ENCODE measurements around the gene PCLO.

Gene PCLO

GRCh38 chr7:83015916-83016315 is 146.8 kb downstream of the PCLO start:
- no peak overlapping the region for H3K18ac ChIP-seq (ENCODE audit: low read depth in 1 of 2, low read length in 2 of 2)
- no peak overlapping the region for H4K91ac ChIP-seq (ENCODE audit: low read length)
- H4K8ac ChIP-seq (ENCODE audit: low read length), result no peak overlapping the region
- H3K9me3 ChIP-seq (ENCODE audit: control insufficient read depth, low read length), result no peaks in the 10 kb centered on the region
- no peak overlapping the region for H3K27ac ChIP-seq (ENCODE audit: low read length, poor library complexity, severe bottlenecking)
- DNase-seq, result no peak
- H3K4ac ChIP-seq (ENCODE audit: low read depth in 1 of 2, low read length in 2 of 2), result no peak overlapping the region
- H3K27me3 ChIP-seq (ENCODE audit: control insufficient read depth in 1 of 2, insufficient read depth in 1 of 2, low read length in 2 of 2), result no peaks in the 10 kb centered on the region
- WGBS, result 68% methylated on average over 2 of the region's 2 CpGs
- H2BK15ac ChIP-seq (ENCODE audit: low read depth, poor library complexity, severe bottlenecking), result no peak overlapping the region
- no peak overlapping the region for H2BK120ac ChIP-seq (ENCODE audit: low read depth, low read length)
- no peak overlapping the region for H2AFZ ChIP-seq (ENCODE audit: low read depth, low read length)
- no peak overlapping the region for H3K9ac ChIP-seq (ENCODE audit: low read length)
- no peak overlapping the region for H3K14ac ChIP-seq (ENCODE audit: low read length in 2 of 2)
- no peaks in the 10 kb centered on the region for H3K79me1 ChIP-seq (replicated peaks; ENCODE audit: low read length, poor library complexity, severe bottlenecking)
- H2AK5ac ChIP-seq (ENCODE audit: low read length, severe bottlenecking), result no peak overlapping the region
- no peak overlapping the region for H3K4me3 ChIP-seq (ENCODE audit: insufficient read depth in 1 of 2, low read depth in 1 of 2, low read length in 2 of 2)
- H3K36me3 ChIP-seq (ENCODE audit: control insufficient read depth in 1 of 2, insufficient read depth in 2 of 2, low read depth in 1 of 2, low read length in 2 of 2), result no peaks in the 10 kb centered on the region
- no peak overlapping the region for H3K4me2 ChIP-seq (ENCODE audit: low read length, poor library complexity, severe bottlenecking)
- H3K23ac ChIP-seq (ENCODE audit: low read length in 2 of 2), result no peak overlapping the region
- H2BK5ac ChIP-seq (ENCODE audit: low read depth, low read length, poor library complexity, severe bottlenecking), result no peak overlapping the region
- H2BK12ac ChIP-seq (ENCODE audit: low read length in 2 of 2), result no peak overlapping the region
- no peaks in the 10 kb centered on the region for H3K4me1 ChIP-seq (ENCODE audit: control insufficient read depth, insufficient read depth, low read depth, low read length)

GRCh38 chr7:83014546-83014945 is 148.1 kb downstream of the PCLO start:
- no peak overlapping the region for H2BK15ac ChIP-seq (ENCODE audit: low read depth, poor library complexity, severe bottlenecking)
- H4K8ac ChIP-seq (ENCODE audit: low read length), result no peak overlapping the region
- no peak overlapping the region for H3K27ac ChIP-seq (ENCODE audit: low read length, poor library complexity, severe bottlenecking)
- no peak overlapping the region for H3K4me2 ChIP-seq (ENCODE audit: low read length, poor library complexity, severe bottlenecking)
- no peak overlapping the region for H3K23ac ChIP-seq (ENCODE audit: low read length in 2 of 2)
- no peaks in the 10 kb centered on the region for H3K9me3 ChIP-seq (ENCODE audit: control insufficient read depth, low read length)
- H3K4me3 ChIP-seq (ENCODE audit: insufficient read depth in 1 of 2, low read depth in 1 of 2, low read length in 2 of 2), result no peak overlapping the region
- no peak for DNase-seq
- no peak overlapping the region for H2BK5ac ChIP-seq (ENCODE audit: low read depth, low read length, poor library complexity, severe bottlenecking)
- H3K27me3 ChIP-seq (ENCODE audit: control insufficient read depth in 1 of 2, insufficient read depth in 1 of 2, low read length in 2 of 2), result no peaks in the 10 kb centered on the region
- H3K79me1 ChIP-seq (replicated peaks; ENCODE audit: low read length, poor library complexity, severe bottlenecking), result no peaks in the 10 kb centered on the region
- H2AFZ ChIP-seq (ENCODE audit: low read depth, low read length), result no peak overlapping the region
- WGBS, result 100% methylated on average over 1 of the region's 1 CpG
- no peak overlapping the region for H2BK120ac ChIP-seq (ENCODE audit: low read depth, low read length)
- no peak overlapping the region for H2AK5ac ChIP-seq (ENCODE audit: low read length, severe bottlenecking)
- no peak overlapping the region for H3K18ac ChIP-seq (ENCODE audit: low read depth in 1 of 2, low read length in 2 of 2)
- H4K91ac ChIP-seq (ENCODE audit: low read length), result no peak overlapping the region
- no peaks in the 10 kb centered on the region for H3K4me1 ChIP-seq (ENCODE audit: control insufficient read depth, insufficient read depth, low read depth, low read length)
- no peak overlapping the region for H3K14ac ChIP-seq (ENCODE audit: low read length in 2 of 2)
- no peaks in the 10 kb centered on the region for H3K36me3 ChIP-seq (ENCODE audit: control insufficient read depth in 1 of 2, insufficient read depth in 2 of 2, low read depth in 1 of 2, low read length in 2 of 2)
- H2BK12ac ChIP-seq (ENCODE audit: low read length in 2 of 2), result no peak overlapping the region
- H3K9ac ChIP-seq (ENCODE audit: low read length), result no peak overlapping the region
- no peak overlapping the region for H3K4ac ChIP-seq (ENCODE audit: low read depth in 1 of 2, low read length in 2 of 2)

GRCh38 chr7:83011954-83012353 is 150.7 kb downstream of the PCLO start:
- no peaks in the 10 kb centered on the region for H3K9me3 ChIP-seq (ENCODE audit: control insufficient read depth, low read length)
- H3K18ac ChIP-seq (ENCODE audit: low read depth in 1 of 2, low read length in 2 of 2), result no peak overlapping the region
- H3K4me1 ChIP-seq (ENCODE audit: control insufficient read depth, insufficient read depth, low read depth, low read length), result no peaks in the 10 kb centered on the region
- no peaks in the 10 kb centered on the region for H3K79me1 ChIP-seq (replicated peaks; ENCODE audit: low read length, poor library complexity, severe bottlenecking)
- no peak overlapping the region for H2AK5ac ChIP-seq (ENCODE audit: low read length, severe bottlenecking)
- H2AFZ ChIP-seq (ENCODE audit: low read depth, low read length), result no peak overlapping the region
- no peak overlapping the region for H3K4ac ChIP-seq (ENCODE audit: low read depth in 1 of 2, low read length in 2 of 2)
- no peak overlapping the region for H3K14ac ChIP-seq (ENCODE audit: low read length in 2 of 2)
- H3K27me3 ChIP-seq (ENCODE audit: control insufficient read depth in 1 of 2, insufficient read depth in 1 of 2, low read length in 2 of 2), result no peaks in the 10 kb centered on the region
- H2BK5ac ChIP-seq (ENCODE audit: low read depth, low read length, poor library complexity, severe bottlenecking), result no peak overlapping the region
- no peak overlapping the region for H4K91ac ChIP-seq (ENCODE audit: low read length)
- H4K8ac ChIP-seq (ENCODE audit: low read length), result no peak overlapping the region
- H3K4me3 ChIP-seq (ENCODE audit: insufficient read depth in 1 of 2, low read depth in 1 of 2, low read length in 2 of 2), result no peak overlapping the region
- no peak overlapping the region for H2BK15ac ChIP-seq (ENCODE audit: low read depth, poor library complexity, severe bottlenecking)
- WGBS, result 94% methylated on average over 1 of the region's 1 CpG
- H2BK12ac ChIP-seq (ENCODE audit: low read length in 2 of 2), result no peak overlapping the region
- H3K36me3 ChIP-seq (ENCODE audit: control insufficient read depth in 1 of 2, insufficient read depth in 2 of 2, low read depth in 1 of 2, low read length in 2 of 2), result no peaks in the 10 kb centered on the region
- no peak overlapping the region for H3K27ac ChIP-seq (ENCODE audit: low read length, poor library complexity, severe bottlenecking)
- no peak for DNase-seq
- no peak overlapping the region for H2BK120ac ChIP-seq (ENCODE audit: low read depth, low read length)
- no peak overlapping the region for H3K23ac ChIP-seq (ENCODE audit: low read length in 2 of 2)
- H3K4me2 ChIP-seq (ENCODE audit: low read length, poor library complexity, severe bottlenecking), result no peak overlapping the region
- no peak overlapping the region for H3K9ac ChIP-seq (ENCODE audit: low read length)

GRCh38 chr7:83005410-83005809 is 157.3 kb downstream of the PCLO start:
- peak; percentile 34 for DNase-seq
- Histone ChIP-seq H3K4me2 (ENCODE audit: low read length, poor library complexity, severe bottlenecking) (no peak overlapping the region), H4K8ac (ENCODE audit: low read length) (no peak overlapping the region)

More at GRCh38 chr7:83005410-83005809, 157.3 kb downstream of the PCLO start:
- H3K27me3 ChIP-seq (ENCODE audit: control insufficient read depth in 1 of 2, insufficient read depth in 1 of 2, low read length in 2 of 2), result no peaks in the 10 kb centered on the region
- peaks cover 8% of the 10 kb centered on the region for H3K9me3 ChIP-seq (ENCODE audit: control insufficient read depth, low read length)
- no peak overlapping the region for H4K91ac ChIP-seq (ENCODE audit: low read length)
- no peak overlapping the region for H2AK5ac ChIP-seq (ENCODE audit: low read length, severe bottlenecking)
- H3K9ac ChIP-seq (ENCODE audit: low read length), result no peak overlapping the region
- no peak overlapping the region for H2BK5ac ChIP-seq (ENCODE audit: low read depth, low read length, poor library complexity, severe bottlenecking)
- H3K14ac ChIP-seq (ENCODE audit: low read length in 2 of 2), result no peak overlapping the region
- H3K4ac ChIP-seq (ENCODE audit: low read depth in 1 of 2, low read length in 2 of 2), result no peak overlapping the region
- no peak overlapping the region for H2BK120ac ChIP-seq (ENCODE audit: low read depth, low read length)
- no peak overlapping the region for H2AFZ ChIP-seq (ENCODE audit: low read depth, low read length)
- H2BK15ac ChIP-seq (ENCODE audit: low read depth, poor library complexity, severe bottlenecking), result no peak overlapping the region
- no peaks in the 10 kb centered on the region for H3K36me3 ChIP-seq (ENCODE audit: control insufficient read depth in 1 of 2, insufficient read depth in 2 of 2, low read depth in 1 of 2, low read length in 2 of 2)
- WGBS, result 25% methylated on average over 1 of the region's 1 CpG
- no peak overlapping the region for H3K27ac ChIP-seq (ENCODE audit: low read length, poor library complexity, severe bottlenecking)
- H2BK12ac ChIP-seq (ENCODE audit: low read length in 2 of 2), result no peak overlapping the region
- H3K79me1 ChIP-seq (replicated peaks; ENCODE audit: low read length, poor library complexity, severe bottlenecking), result no peaks in the 10 kb centered on the region
- H3K18ac ChIP-seq (ENCODE audit: low read depth in 1 of 2, low read length in 2 of 2), result no peak overlapping the region
- no peaks in the 10 kb centered on the region for H3K4me1 ChIP-seq (ENCODE audit: control insufficient read depth, insufficient read depth, low read depth, low read length)
- H3K23ac ChIP-seq (ENCODE audit: low read length in 2 of 2), result no peak overlapping the region
- H3K4me3 ChIP-seq (ENCODE audit: insufficient read depth in 1 of 2, low read depth in 1 of 2, low read length in 2 of 2), result no peak overlapping the region
